VCaP (cell line): ENCODE data around the gene UBE2E2.
A peak's percentile ranks its signal among the peaks of the same experiment; 100 is the strongest.

Source experiments
- H3K27ac ChIP-seq: fragments of 450-650 bp; 2 replicates; pipeline ENCODE4 v1.5.1; 2017
- CTCF ChIP-seq: fragments of 450-650 bp; conservative IDR thresholded peaks from 2 replicates; pipeline ENCODE4 v1.5.1; 2017; ENCODE audit warnings: mild to moderate bottlenecking, moderate library complexity

The UBE2E2 gene

GRCh38 chr3:23209103-23209502, 6.0 kb downstream of the UBE2E2 start:
- TF ChIP-seq CTCF: no peak
- H3K27ac ChIP-seq: no peak overlapping the region

- TF ChIP-seq CTCF: no peak
- H3K27ac ChIP-seq: no peak overlapping the region
These were observed 6.8 kb downstream of the UBE2E2 start for GRCh38 chr3:23209747-23210487.

GRCh38 chr3:23213813-23214212, 10.7 kb downstream of the UBE2E2 start:
- no peak overlapping the region for H3K27ac ChIP-seq
- no peak for TF ChIP-seq CTCF

GRCh38 chr3:23217872-23218554, 14.9 kb downstream of the UBE2E2 start:
- TF ChIP-seq CTCF: no peak
- peak overlapping the region; percentile 76 for H3K27ac ChIP-seq

- TF ChIP-seq CTCF: no peak
- peak overlapping the region; percentile 76 for H3K27ac ChIP-seq
These were observed 16.0 kb downstream of the UBE2E2 start for GRCh38 chr3:23219117-23219516.

- TF ChIP-seq CTCF: no peak
- H3K27ac ChIP-seq: peak overlapping the region; percentile 76
These were observed 16.4 kb downstream of the UBE2E2 start for GRCh38 chr3:23219552-23219951.

GRCh38 chr3:23221136-23221535, 18.0 kb downstream of the UBE2E2 start:
- no peak for TF ChIP-seq CTCF
- H3K27ac ChIP-seq: peak overlapping the region; percentile 76
